Osteocyte (in vitro differentiated cells): ENCODE results near the gene COL19A1. TPM values are rescaled to one million over a fixed set of nuclear protein-coding genes. Genes with fewer than 3 reads are reported as not detected.
"Not testable (repeated sequence)": the region's sequence is repeated elsewhere in the genome, so short reads cannot be mapped to it uniquely, and the experiment has no call there.

Source experiments
- DNase-seq: peaks from one replicate; pipeline ENCODE4 v3.0.0; 2021; ENCODE audit warnings: mixed read lengths; ENCODE audit not compliant: unreplicated experiment; ENCODE audit errors: extremely low spot score
- H3K27ac Mint-ChIP-seq: one replicate; pipeline ENCODE4 v1.8.0; 2021; ENCODE audit warnings: mild to moderate bottlenecking, mixed read lengths; ENCODE audit not compliant: unreplicated experiment
- H3K27me3 Mint-ChIP-seq: one replicate; pipeline ENCODE4 v1.8.0; 2021; ENCODE audit warnings: mixed read lengths; ENCODE audit not compliant: unreplicated experiment
- H3K36me3 Mint-ChIP-seq: one replicate; pipeline ENCODE4 v1.8.0; 2021; ENCODE audit warnings: mixed read lengths; ENCODE audit not compliant: unreplicated experiment
- H3K4me1 Mint-ChIP-seq: one replicate; pipeline ENCODE4 v1.8.0; 2021; ENCODE audit warnings: mixed read lengths; ENCODE audit not compliant: unreplicated experiment
- H3K4me3 Mint-ChIP-seq: one replicate; pipeline ENCODE4 v1.8.0; 2021; ENCODE audit warnings: mild to moderate bottlenecking, moderate library complexity, mixed read lengths; ENCODE audit not compliant: unreplicated experiment
- H3K9me3 Mint-ChIP-seq: one replicate; pipeline ENCODE4 v1.8.0; 2021; ENCODE audit warnings: mixed read lengths; ENCODE audit not compliant: unreplicated experiment
- total RNA-seq: library from RNA; stranded (reverse); gene quantifications from 2 replicates; pipeline ENCODE4 v1.2.1, GENCODE V29; 2021
- TF ChIP-seq, protein P1 (sequence below): fragments of 200-600 bp; sonication (generic); IDR thresholded peaks from 2 replicates; pipeline ENCODE4 v1.5.0; 2021; ENCODE audit warnings: antibody characterized with exemption, mild to moderate bottlenecking, moderate library complexity

The COL19A1 gene
- total RNA-seq, 1 donor from 2014 or later, result not detected

DNA sequence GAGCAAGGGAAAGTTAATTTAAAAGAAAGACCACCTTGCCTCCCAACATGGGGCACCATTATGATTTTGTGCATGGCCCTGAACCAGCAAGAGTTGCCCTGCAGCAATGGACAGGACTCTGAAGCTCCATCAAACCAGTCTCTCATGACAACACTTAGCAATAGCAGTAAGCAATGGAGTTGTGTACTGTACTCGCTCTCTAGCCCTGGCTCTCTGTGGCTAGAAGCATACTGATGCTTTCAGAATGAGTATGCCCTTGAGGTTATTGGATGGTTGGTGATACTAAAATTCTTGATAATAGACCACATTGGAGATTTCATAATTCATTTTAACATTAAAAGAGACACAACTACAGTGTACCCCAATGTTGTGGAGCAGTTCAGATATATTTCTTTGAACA is 46.3 kb upstream of the COL19A1 start:
- no peaks in the 10 kb centered on the region for H3K36me3 Mint-ChIP-seq
- TF ChIP-seq, protein P1, sequence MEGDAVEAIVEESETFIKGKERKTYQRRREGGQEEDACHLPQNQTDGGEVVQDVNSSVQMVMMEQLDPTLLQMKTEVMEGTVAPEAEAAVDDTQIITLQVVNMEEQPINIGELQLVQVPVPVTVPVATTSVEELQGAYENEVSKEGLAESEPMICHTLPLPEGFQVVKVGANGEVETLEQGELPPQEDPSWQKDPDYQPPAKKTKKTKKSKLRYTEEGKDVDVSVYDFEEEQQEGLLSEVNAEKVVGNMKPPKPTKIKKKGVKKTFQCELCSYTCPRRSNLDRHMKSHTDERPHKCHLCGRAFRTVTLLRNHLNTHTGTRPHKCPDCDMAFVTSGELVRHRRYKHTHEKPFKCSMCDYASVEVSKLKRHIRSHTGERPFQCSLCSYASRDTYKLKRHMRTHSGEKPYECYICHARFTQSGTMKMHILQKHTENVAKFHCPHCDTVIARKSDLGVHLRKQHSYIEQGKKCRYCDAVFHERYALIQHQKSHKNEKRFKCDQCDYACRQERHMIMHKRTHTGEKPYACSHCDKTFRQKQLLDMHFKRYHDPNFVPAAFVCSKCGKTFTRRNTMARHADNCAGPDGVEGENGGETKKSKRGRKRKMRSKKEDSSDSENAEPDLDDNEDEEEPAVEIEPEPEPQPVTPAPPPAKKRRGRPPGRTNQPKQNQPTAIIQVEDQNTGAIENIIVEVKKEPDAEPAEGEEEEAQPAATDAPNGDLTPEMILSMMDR, result no peak

DNA sequence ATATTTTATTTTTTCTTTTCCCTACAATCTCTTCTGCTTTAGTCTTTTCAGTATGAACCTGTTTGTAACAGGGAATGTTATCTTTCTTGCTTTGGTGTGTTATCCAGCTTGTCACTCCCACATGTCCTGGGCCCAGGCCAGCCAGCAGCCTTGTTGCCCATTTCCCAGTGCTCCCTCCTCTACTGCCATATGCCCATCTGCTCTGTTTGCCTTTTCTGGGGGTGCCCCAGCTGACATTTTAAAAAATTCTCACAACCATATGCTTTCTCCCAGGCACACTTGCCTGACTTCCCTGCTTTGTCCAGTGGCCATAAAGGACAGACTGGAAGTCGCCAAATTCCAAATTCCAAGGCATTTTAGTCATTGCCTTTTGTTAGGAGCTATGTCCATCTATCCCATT is 45.9 kb upstream of the COL19A1 start:
- no peaks in the 10 kb centered on the region for H3K36me3 Mint-ChIP-seq
- no peaks in the 10 kb centered on the region for H3K4me1 Mint-ChIP-seq
- no peak for DNase-seq
- H3K9me3 Mint-ChIP-seq, result no peaks in the 10 kb centered on the region
- no peak overlapping the region for H3K27ac Mint-ChIP-seq
- H3K27me3 Mint-ChIP-seq, result no peaks in the 10 kb centered on the region
- TF ChIP-seq, protein P1, result no peak
- H3K4me3 Mint-ChIP-seq, result no peak overlapping the region

More for the DNA sequence above, 46.3 kb upstream of the COL19A1 start:
- H3K9me3 Mint-ChIP-seq, result no peaks in the 10 kb centered on the region
- no peak overlapping the region for H3K27ac Mint-ChIP-seq
- DNase-seq, result no peak
- no peak overlapping the region for H3K4me3 Mint-ChIP-seq
- no peaks in the 10 kb centered on the region for H3K27me3 Mint-ChIP-seq
- H3K4me1 Mint-ChIP-seq, result no peaks in the 10 kb centered on the region

DNA sequence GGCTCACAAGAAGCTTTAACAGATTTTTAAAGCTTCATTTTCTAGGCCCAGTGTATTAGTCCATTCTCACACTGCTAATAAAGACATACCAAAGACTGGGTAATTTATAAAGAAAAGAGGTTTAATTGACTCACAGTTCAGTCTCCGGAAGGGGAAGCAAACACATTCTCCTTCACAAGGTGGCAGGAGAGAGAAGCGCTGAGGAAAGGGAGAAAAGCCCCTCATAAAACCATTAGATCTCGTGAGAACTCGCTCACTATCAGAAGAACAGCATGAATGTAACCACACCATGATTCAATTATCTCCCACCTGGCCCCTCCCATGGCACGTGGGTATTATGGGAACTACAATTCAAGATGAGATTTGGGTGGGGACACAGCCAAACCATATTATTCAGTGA is 42.0 kb upstream of the COL19A1 start:
- not testable (repeated sequence) for H3K27me3 Mint-ChIP-seq, H3K27ac Mint-ChIP-seq, H3K9me3 Mint-ChIP-seq, H3K4me3 Mint-ChIP-seq, H3K4me1 Mint-ChIP-seq, DNase-seq, H3K36me3 Mint-ChIP-seq

DNA sequence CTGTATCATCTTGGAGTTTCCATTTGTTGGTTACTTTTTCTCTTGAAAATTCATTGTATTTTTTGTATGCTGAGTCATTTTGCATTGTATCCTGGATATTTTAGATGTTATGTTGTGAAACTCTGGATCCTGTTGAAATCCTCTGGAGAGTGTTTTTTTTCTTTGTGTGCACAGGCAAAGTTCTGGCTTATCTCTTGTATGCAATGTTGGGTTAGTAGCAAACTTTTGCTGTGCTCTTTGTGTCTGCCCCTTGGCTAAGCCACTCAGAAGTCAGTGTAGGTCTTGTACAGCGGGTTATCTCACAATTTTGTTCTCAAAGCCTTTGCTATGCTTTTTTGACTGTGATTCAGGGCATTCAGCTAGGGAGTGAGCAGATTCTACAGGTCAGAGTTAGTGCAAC is 40.5 kb upstream of the COL19A1 start:
- Mint-ChIP-seq H3K4me3 (no peak overlapping the region), H3K27me3 (peaks cover under 1% of the 10 kb centered on the region), H3K36me3 (no peaks in the 10 kb centered on the region), H3K9me3 (no peaks in the 10 kb centered on the region), H3K4me1 (no peaks in the 10 kb centered on the region), H3K27ac (no peak overlapping the region)
- TF ChIP-seq, protein P1, result no peak
- no peak for DNase-seq

DNA sequence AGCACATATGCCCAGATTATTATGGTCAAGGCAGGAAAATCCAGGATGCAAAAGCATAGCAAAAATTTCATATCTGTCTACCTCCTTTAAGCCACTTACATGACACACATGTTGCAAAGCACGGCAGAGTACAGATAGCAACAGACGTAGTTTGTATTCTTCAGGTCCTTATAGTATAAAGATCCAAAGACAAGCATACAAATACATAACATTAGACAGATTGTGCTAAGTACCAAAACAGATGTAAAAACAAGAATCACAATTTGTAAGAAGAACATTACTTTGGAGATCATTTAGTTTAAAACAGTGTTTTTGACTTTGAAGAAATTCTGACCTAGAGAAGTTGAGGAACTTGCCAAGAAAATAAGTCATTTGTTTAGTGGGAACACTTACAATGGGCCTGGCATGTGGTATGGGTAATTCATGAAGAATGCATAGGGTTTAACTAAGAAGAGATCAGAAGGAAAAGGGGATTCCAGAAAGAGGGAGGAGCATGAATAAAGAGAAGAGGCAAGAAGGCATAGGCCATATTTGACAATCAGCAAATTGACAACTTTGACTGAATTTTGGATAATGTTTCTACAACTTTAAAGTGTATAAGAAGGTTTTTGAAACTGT is 39.0 kb upstream of the COL19A1 start:
- no peak overlapping the region for H3K4me3 Mint-ChIP-seq
- no peak for DNase-seq
- peaks cover 11% of the 10 kb centered on the region for H3K27me3 Mint-ChIP-seq
- no peak overlapping the region for H3K27ac Mint-ChIP-seq
- no peaks in the 10 kb centered on the region for H3K36me3 Mint-ChIP-seq
- no peaks in the 10 kb centered on the region for H3K9me3 Mint-ChIP-seq
- TF ChIP-seq, protein P1, result no peak
- H3K4me1 Mint-ChIP-seq, result no peaks in the 10 kb centered on the region

DNA sequence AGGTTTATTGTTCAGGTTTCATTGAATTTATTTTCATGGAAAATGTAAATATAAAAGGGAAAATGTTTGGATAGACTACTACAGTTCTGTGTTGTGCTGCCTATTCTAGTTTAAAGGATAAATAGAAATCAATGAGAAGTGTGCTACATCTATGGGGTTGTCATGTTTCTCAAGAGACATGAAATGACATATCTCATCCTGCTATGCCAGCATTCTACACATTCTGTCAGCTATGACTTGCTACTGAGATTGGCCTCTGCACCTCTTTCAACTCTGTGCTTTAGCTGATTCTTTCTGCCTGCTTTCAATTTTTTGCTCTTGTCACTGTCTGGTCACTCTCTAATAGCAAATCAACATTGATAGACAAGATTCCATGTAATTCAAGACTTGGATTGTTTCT is 33.8 kb upstream of the COL19A1 start:
- no peak for DNase-seq
- TF ChIP-seq, protein P1, result no peak

More for the DNA sequence above, 33.8 kb upstream of the COL19A1 start:
- Mint-ChIP-seq H3K27me3 (peaks cover 35% of the 10 kb centered on the region), H3K27ac (no peak overlapping the region), H3K36me3 (no peaks in the 10 kb centered on the region), H3K4me1 (no peaks in the 10 kb centered on the region), H3K9me3 (no peaks in the 10 kb centered on the region), H3K4me3 (no peak overlapping the region)
